GM19397 (cell line): ENCODE measurements around the gene SAA1.
A peak's percentile ranks its signal among the peaks of the same experiment; 100 is the strongest.
"Not testable (repeated sequence)": the region's sequence is repeated elsewhere in the genome, so short reads cannot be mapped to it uniquely, and the experiment has no call there.

Source experiments
- ATAC-seq: cut with Tn5 transposase; IDR thresholded peaks from one replicate; pipeline ENCODE4 v1.9.1; 2021; ENCODE audit warnings: mild to moderate bottlenecking, moderate library complexity; ENCODE audit not compliant: unreplicated experiment

The SAA1 gene

GRCh38 chr11:18254781-18255361 is 11.2 kb upstream of the SAA1 start:
- ATAC-seq, result no peak

GRCh38 chr11:18259259-18259658 is 6.8 kb upstream of the SAA1 start:
- no peak for ATAC-seq

DNA sequence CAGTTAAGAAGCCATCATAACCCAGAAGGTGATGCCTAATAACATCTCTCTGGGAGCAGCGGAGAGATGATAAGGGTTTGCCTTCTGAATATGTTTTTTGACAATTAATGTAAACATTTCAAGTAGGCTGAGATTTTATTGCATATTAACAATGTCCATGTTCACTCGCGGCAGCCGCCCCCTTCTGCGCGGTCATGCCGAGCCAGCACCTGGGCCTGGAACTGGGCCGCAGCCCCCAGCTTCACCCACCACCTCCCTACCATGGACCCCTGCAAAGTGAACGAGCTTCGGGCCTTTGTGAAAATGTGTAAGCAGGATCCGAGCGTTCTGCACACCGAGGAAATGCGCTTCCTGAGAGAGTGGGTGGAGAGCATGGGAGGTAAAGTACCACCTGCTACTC is 4.3 kb upstream of the SAA1 start:
- no peak for ATAC-seq

GRCh38 chr11:18262681-18263350 is 3.2 kb upstream of the SAA1 start:
- ATAC-seq, result not testable (repeated sequence)

- ATAC-seq, result no peak
Measured at GRCh38 chr11:18264035-18264434, 2.0 kb upstream of the SAA1 start.

- no peak for ATAC-seq
Measured at GRCh38 chr11:18264677-18265555, 1.1 kb upstream of the SAA1 start.

DNA sequence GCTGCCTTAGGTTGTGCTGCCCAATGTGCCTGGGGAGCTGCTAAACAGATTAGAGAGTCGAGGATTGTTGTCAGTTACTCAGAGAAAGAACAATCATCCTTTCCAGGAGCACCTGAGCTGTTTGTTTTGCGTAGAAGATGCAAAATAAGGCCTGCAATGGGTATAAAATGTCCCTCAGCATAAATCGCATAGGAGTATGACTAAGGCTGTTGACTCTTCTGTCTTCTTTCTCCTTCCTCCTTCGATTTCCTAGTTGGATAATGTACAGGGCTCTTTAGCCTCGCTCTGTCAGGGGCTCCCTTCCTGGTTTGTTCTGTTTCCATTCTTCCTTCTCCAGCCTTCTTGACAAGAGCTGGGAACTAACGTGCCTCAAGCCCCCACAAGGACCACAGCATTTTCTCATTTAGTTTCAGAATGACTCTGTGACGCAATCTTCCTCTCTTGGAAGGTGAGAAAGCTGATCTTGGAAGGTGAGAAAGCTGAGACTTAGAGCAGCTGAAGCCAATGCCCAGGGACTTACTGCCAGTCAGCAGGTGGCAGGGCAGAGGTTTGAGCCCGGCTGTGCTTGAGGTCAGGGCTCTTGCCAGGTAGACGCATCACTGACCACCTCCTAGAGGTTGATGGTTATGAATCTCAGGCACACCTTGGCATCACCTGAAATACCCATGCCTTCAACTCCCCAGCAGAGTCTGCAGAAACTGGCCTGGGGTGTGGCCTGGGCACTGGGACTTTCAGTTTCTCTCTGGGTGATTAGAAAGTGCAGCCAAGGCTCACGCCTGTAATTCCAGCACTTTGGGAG is 1.5 kb downstream of the SAA1 start:
- peak; percentile 59 for ATAC-seq

- ATAC-seq, result not testable (repeated sequence)
Measured at GRCh38 chr11:18269252-18269651, 3.2 kb downstream of the SAA1 start.

- no peak for ATAC-seq
Measured at GRCh38 chr11:18270102-18270501, 4.0 kb downstream of the SAA1 start.

GRCh38 chr11:18271206-18271605 is 5.1 kb downstream of the SAA1 start:
- ATAC-seq, result no peak

DNA sequence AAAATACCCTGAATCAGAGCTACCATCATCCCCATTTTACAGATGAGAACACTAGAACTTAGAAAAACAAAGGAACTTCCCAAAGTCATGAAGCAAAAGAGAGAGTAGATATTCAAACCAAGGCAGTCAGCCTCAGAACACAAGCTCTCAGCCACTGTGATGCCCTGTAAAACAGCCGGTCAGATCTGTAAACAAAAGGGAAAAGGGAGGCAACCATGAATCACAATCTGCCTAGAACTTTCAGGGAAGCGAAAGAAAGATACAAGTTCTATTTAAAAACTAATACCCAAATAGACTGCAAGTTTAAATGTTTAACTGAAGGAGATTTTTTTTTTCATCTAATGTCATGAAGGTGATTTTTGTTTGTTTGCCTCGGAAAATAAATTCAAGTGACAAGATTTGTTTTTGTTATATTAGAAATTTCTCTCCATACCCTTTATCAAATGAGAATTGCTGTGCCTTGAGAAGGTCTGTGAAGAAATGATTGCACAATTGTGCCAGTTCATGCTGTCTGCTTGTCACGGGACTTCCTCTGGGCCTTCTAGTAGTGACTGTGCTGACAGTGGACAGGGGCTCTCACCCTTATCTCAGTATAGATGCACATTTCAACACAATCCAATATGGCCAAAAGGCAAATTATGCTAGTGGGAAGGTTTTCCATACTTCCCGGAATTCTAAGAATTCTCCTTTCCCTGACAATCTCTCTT is 11.7 kb downstream of the SAA1 start:
- ATAC-seq, result no peak

DNA sequence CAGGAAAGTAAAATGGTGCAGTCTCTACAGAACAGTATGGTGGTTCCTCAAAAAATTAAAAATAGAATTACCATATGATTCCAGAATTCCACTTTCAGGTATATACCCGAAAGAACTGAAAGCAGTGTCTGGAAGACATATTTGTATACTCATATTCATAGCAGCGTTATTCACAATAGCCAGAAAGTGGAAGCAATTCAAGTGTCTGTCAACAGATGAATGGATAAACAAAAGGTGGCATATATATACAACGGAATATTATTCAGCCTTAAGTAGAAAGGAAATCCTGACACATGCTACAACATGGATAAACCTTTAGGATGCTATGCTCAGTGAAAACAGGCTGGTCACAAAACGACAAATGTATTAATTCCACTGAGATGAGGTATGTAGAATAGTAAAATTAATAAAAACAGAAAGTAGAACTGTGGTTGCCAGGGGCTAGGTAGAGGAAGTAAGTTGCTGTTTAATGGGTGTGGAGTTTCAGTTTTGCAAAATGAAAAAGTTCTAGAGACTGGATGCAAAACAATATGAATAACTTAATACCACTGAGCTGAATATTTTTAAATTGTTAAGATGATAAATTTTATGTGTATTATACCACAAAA is 14.5 kb downstream of the SAA1 start:
- peak; percentile 85 for ATAC-seq

GRCh38 chr11:18282626-18283025 is 16.6 kb downstream of the SAA1 start:
- no peak for ATAC-seq

GRCh38 chr11:18285841-18286240 is 19.8 kb downstream of the SAA1 start:
- ATAC-seq, result no peak

- no peak for ATAC-seq
Measured at GRCh38 chr11:18288911-18289310, 22.8 kb downstream of the SAA1 start.

DNA sequence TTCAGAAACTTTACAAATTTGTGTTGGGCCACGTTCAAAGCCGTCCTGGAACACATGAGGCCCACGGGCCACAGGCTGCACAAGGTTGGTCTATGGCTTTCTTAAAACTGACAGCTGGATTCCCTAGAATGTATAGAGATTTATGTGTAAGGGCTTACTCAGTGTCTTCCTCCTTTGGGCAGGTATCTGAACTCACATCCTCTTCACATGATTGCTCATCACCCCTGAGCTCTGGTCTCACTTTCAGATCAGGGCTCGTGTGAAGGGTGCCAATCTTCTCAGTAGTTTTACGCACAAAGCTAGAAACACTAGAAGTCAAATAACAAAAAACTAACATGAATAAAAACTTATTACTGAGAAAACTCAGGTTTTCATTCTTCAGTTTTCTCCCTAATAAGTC is 28.8 kb downstream of the SAA1 start:
- no peak for ATAC-seq

DNA sequence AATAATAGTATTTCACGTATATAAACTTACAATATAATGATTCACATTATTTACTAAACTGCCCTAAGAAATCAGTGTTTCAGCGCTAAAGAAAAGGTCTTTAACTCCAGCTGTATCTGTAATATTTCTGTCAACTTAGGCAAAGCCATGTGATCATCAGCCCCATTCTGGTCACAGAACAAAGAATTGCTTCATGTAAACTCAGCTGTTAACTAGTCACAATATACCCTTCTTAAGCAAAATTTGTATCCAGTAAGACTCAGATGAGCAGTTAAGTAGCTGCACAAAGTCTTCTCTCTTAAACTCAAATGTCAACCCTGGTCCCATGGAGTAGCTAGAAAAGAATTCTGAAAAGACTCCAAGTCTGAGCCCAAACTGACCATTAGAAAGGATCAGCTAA is 29.3 kb downstream of the SAA1 start:
- ATAC-seq, result no peak

DNA sequence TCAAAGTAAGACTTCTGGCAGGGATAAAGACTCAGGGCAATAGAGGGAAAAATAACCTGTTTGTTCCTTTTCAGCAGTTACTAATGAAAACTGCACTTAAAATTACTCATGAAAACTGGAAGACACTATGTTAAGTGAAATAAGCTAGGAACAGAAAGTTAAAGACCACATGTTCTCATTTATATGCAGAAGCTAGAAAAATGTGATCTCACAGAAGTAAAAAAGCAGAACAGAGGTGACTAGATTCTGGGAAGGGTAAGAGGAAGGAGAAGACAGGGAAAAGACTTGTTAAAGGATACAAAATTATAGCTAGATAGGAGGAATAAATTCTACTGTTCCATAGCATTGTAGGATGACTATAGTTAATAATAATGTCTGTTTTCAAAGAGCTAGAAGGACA is 33.7 kb downstream of the SAA1 start:
- ATAC-seq, result no peak

DNA sequence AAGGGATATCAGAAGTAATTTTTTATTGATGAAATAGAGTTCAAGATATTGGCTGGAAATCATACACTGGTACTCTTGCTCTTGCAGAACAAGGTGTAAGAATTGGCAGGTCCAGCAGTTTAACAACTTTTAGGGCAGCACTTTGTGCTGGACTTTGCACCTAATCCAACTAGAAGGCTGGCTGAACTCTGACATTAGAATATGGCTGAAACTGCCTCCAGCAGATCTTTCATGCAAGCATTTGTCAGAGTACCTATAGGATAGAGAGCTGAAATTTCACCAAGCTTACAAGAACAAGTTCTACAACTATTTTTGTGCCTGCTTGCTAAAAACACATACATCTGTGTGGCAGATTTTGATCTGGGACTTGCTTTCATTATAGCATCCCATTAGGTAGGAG is 38.7 kb downstream of the SAA1 start:
- no peak for ATAC-seq

GRCh38 chr11:18307461-18308139 is 41.5 kb downstream of the SAA1 start:
- ATAC-seq, result no peak
